Mucosa of gallbladder (tissue), 1 donor: ENCODE results near the gene BBOF1. TPM values are rescaled to one million over a fixed set of nuclear protein-coding genes. Genes with fewer than 3 reads are reported as not detected.
"Not testable (repeated sequence)": the region's sequence is repeated elsewhere in the genome, so short reads cannot be mapped to it uniquely, and the experiment has no call there.

ENCODE experiments used
- DNase-seq: peaks from one replicate; pipeline ENCODE4 v3.0.0-alpha.2; 2020; ENCODE audit warnings: low spot score
- total RNA-seq: library from RNA; stranded (reverse); gene quantifications from one replicate; pipeline ENCODE4 v1.2.1, GENCODE V29; 2021
- donor health status: DM: no; HTN: no; CAD: no.

The BBOF1 gene
- total RNA-seq, 1 donor from 2014 or later, result 3.7 TPM

GRCh38 chr14:74089251-74090020 is 70.3 kb downstream of the BBOF1 start:
- no peak for DNase-seq

GRCh38 chr14:74105381-74105780 is 86.2 kb downstream of the BBOF1 start:
- no peak for DNase-seq

- no peak for DNase-seq
Observed at GRCh38 chr14:74109369-74109768, 90.2 kb downstream of the BBOF1 start.

DNA sequence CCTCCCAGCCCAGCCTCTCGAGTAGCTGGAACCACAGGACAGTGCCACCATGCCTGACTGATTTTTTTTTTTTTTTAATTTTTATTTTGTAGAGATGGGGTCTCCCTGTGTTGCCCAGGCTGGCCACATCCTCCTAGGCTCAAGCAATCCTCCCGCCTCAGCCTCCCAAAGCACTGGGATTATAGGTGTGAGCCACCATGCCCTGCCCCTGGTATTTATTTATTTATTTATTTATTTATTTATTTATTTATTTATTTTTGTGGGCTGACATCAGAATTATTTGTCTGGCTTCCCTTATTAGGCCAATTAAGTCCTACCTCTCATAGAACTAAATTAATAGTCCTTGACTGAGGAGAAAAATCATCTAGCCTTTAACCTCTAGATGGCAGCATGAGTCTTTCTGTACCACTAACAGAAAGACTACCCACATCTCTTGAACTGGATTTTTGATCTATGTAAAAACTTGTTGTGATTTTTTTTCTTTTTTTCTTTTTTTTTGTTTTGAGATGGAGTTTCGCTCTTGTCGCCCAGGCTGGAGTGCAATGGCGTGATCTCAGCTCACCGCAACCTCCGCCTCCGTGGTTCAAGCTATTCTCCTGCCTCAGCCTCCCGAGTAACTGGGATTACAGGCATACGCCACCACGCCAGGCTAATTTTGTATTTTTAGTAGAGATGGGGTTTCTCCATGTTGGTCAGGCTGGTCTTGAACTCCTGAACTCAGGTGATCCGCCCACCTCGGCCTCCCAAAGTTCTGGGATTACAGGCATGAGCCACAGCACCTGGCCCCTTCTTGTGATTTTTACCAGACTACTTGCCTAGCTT is 92.5 kb downstream of the BBOF1 start:
- not testable (repeated sequence) for DNase-seq

Other genes with a start within 250 kb of the BBOF1 start
- gene PTGR2, start 167.5 kb upstream of the BBOF1 start, total RNA-seq, result 13.4 TPM
- 39.1 TPM for gene ZNF410, start 132.5 kb upstream of the BBOF1 start, total RNA-seq
- 7.0 TPM for gene FAM161B, start 69.3 kb upstream of the BBOF1 start, total RNA-seq
- gene COQ6, start 69.0 kb upstream of the BBOF1 start, total RNA-seq, result 25.3 TPM
- gene ENTPD5, start 61 bp upstream of the BBOF1 start, total RNA-seq, result 43.1 TPM
- gene ALDH6A1, start 65.1 kb downstream of the BBOF1 start, total RNA-seq, result 66.1 TPM
- gene LIN52, start 65.6 kb downstream of the BBOF1 start, total RNA-seq, result 9.5 TPM
- gene VSX2, start 220.1 kb downstream of the BBOF1 start, total RNA-seq, result not detected